Ramos (cell line): ENCODE results near the gene CASP6.

Experiments
- in situ Hi-C: fragments of 300-500 bp; cut with MboI; formaldehyde crosslinking; loops from one replicate; pipeline ENCODE4 v1.14.3; 2022; ENCODE audit warnings: low sequenced_read_pairs; ENCODE audit not compliant: unreplicated experiment

CASP6 gene

DNA sequence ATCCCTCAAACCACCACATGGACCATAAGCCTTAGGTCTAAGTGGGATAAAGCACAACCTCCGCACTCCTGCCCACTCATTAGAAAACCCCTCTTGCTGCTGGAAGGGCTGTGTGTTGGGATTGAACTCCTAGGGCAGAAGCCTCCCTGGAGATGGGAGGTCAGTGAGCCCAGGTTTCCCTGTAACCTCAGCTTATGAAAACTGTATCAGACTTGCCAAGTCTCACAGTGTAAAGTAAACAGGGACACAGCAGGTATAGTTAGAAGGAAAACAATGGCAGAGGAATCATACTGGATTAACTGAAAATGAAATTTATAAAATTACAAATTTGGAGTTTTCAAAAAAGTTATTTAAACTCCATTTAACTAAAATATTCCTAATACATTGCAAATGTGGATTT lies 29.9 kb downstream of the CASP6 start:
- in situ Hi-C loops = no loop called here

GRCh38 chr4:109672169-109672930 lies 30.9 kb downstream of the CASP6 start:
- in situ Hi-C loops = no loop called here

DNA sequence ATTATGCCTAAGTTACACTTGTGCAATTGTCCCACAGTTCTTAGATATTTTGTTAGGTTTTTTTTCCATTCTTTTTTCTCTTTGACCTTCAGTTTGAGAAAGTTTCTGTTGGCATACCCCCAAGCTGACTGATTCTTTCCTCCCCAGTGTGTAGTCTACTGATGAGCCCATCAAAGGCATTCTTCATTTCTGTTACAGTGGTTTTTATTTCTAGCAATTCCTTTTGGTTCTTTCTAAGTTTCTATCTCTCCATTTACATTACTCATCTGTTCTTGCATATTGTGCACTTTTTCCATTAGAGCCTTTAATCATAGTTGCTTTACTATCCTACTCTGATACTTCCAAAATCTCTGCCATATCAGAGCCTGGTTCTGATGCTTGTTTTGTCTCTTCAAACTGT lies 31.9 kb downstream of the CASP6 start:
- in situ Hi-C loops = no loop called here

GRCh38 chr4:109665783-109666485 lies 37.3 kb downstream of the CASP6 start:
- in situ Hi-C loops = no loop called here

- in situ Hi-C loops = no loop called here
Measured at GRCh38 chr4:109662771-109663170, 40.5 kb downstream of the CASP6 start.

DNA sequence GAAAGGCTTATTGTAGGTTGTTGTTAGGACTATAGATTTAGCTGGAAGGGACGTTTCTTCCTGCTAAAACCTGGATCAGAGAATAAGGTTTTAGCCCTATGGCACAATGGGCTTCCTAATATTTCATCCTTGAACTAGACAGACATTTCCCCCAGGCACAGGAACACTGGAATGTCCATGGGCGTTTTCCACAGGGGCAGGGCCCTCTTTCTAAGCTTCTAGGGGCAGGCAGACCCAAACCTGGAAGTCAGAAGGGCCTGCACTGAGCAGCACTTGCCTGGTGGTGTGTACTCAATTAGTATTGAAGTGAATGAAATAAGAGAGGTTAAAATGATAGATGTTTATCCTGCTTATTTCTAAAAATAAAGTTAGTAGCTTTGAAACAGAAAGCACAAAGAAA lies 41.1 kb downstream of the CASP6 start:
- in situ Hi-C loops = no loop called here

- in situ Hi-C loops = no loop called here
Measured at GRCh38 chr4:109658871-109659410, 44.3 kb downstream of the CASP6 start.

DNA sequence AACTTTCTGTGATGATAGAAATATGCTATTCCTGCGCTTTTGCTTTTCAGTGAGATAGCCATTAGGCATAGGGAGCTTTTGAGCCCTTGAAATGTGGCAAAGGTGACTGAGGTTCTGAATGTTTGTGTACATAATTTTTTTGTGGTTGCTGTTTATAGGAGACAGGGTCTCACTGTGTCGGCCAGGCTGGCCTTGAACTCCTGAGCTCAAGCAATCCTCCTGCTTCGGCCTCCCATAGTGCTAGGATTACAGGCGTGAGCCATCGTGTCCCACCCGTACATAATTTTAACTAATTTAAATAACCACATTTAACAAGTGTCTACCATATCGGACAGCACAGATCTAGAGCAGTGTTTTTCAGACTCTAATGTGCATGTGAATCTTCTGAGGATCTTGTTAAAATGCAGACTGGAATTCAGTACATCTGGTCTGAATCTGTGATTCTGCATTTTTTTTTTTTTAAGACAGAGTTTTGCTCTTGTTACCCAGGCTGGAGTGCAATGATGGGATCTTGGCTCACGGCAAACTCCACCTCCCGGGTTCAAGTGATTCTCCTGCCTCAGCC lies 45.3 kb downstream of the CASP6 start:
- in situ Hi-C loops = no loop called here

DNA sequence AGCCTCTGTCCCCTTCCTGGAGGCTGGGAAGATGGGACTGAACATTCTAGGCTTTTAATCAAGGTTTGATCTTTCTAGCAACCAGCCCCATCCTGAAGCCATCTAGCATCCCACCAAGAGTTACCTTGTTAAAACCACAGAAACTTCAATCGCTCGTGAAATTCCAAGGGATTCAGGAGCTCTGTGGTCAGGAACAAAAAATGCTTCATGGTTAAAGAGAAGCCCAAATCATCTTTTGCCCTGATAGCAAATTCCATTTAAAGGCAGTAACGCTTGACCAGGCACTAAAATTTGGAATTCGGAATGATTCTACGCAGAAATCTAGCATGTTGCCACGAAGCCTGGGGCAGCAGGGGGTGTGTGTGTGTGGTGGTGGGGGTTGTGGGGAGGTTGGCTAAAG lies 47.8 kb downstream of the CASP6 start:
- in situ Hi-C loops = no loop called here

- in situ Hi-C loops = no loop called here
Measured at GRCh38 chr4:109649872-109650271, 53.4 kb downstream of the CASP6 start.

DNA sequence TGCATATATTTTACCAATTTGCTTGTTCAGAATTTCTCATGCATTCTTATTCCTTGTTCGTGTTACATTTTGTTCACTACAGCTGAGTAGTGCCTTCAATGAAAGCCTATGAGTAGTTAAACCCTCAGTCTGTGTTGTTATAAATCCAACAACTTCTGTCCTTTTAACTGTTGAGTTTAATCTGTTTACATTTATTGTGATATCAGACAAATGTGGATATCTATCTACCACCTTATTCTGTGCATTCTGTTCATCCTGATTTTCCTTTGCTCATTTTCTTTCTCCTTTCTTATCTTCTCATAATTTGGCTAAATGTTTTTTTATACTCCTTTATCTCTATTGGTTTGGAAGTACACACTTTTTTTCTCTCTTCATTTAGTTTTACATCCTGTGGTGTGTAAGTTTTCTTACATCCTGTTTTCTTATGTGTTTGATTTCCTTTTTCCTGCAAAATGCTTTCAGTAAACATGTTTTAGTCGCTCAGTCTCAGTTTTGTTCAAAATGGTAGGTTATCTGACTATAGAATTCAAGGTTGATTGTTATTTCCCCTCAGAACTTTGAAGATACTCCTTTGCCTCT lies 54.2 kb downstream of the CASP6 start:
- in situ Hi-C loops = no loop called here

DNA sequence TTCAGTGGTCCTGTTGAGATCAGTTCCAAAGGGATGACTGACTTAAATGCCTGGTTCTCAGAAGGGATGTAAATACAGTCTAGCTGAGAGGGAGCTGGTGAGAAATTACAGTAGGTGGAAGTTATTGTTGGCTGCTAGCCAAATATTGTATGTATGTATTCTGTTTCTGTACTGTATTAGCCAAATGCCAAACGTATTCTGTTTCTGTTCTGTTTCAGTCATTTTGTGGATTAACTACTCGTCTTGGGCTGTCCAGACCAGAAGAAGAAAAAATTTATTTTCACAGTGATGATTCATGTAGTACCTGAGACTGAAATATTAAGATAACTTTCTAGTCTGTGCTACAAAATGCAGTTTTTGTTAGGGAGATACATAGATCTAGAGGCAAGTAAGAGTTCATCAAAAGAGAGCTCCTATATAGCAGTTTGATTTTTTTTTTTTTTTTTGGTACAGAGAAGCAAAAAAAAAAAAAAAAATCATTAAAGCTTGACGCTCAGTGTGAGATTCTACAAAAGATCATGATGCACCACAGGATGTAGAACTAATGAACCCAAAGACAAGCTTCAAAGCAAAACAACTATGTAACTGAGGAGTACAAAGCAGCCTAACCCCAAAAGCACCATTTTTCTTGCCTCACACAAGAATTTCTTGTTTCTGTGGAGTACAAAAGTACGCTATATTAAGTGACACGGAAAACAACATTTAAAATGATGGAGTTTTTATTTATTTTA lies 54.8 kb downstream of the CASP6 start:
- in situ Hi-C loops = no loop called here

DNA sequence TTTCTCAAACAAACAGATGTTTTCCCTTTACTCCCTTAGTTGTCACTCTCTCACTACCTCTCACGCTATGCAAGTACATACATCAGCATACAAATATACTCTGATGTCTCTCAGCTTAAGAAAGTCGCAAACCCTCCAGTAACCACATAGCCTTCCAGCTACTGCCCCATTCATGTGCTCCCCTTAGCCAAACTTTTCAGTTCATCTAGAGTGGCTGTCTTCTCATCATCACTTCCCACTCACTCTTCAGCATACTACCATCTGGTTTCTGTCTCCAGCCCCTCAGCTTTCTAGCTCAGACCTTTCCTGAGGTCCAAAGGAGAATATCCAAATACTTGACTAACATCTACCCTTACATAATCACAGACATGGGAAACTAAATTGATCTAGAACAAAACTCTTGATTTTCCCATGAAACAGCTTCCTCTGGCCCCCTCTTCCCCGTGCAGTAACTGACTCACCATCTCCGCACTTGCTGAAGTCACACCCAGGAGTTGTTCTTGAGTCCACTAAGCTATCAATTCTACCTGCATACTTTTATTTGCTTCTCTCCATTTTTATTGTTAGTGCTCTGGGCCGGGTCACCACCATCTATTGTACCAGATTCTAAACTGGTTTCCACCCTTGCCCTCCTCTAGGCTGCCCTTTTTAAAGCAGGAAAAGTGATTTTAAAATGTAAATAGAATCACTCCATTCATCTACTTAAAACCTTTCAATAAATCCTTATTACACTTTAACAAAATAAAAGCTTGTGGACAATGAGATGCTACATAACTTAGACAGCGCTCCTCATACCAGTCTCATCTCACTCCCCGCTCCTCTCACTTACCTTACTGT lies 57.2 kb downstream of the CASP6 start:
- in situ Hi-C loops = no loop called here

DNA sequence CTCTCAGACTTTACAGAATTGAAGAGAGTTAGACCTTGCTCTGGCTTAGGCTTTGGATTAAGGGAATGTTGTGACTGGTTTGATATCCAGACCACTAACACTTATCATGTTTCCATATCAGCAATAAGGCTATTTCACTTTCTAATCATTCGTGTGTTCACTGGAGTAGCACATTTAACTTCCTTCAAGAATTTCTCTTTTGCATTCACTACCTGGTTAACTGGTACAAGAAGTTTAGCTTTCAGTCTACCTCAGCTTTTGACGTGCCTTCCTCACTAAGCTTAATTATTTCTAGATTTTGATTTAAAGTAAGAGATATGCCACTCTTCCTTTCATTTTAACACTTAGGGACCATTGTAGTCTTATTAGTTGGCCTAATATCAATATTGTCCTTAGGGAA lies 62.6 kb downstream of the CASP6 start:
- in situ Hi-C loops = no loop called here
